K562 (cell line): ENCODE results near the gene LCTL. TPM values are rescaled to one million over a fixed set of nuclear protein-coding genes. Genes with fewer than 3 reads are reported as not detected.

ENCODE experiments used
- ATAC-seq: fragments of 200-7000 bp; cut with Tn5 transposase; 3 replicates; pipeline ENCODE4 v1.9.1; 2020; ENCODE audit warnings: moderate library complexity
- Bru-seq: library from RNA; stranded (reverse); fragments of 400-500 nt; gene quantifications from one replicate; lab custom pipeline; 2021; lab: Mats Ljungman, UMichigan
- BruChase-seq, 2 experiments: library from RNA; stranded (reverse); fragments of 400-500 nt; gene quantifications; one replicate each; lab custom pipeline; 2021; lab: Mats Ljungman, UMichigan
- BruUV-seq: library from RNA; stranded (reverse); fragments of 400-500 nt; replicated peaks from 2 replicates; lab custom pipeline; 2021; lab: Mats Ljungman, UMichigan
- CTCF ChIA-PET: fragments of 300-600 bp; formaldehyde crosslinking; extraction: SDS; loops from one replicate; lab custom pipeline; 2021; ENCODE audit warnings: low intra/inter-chr PET ratio; lab: Yijun Ruan, JAX
- POLR2A ChIA-PET: fragments of 300-600, 350-650 bp; sonication (Branson Sonifier 250); formaldehyde crosslinking; extraction: SDS; loops from one replicate; lab custom pipeline; 2021; ENCODE audit warnings: antibody characterized with exemption, inconsistent platforms; lab: Yijun Ruan, JAX
- DNase-seq, 4 experiments: peaks; one replicate each; pipeline versions ENCODE4 v3.0.0 to v3.0.0-alpha.2; 2011 to 2018; ENCODE audit warnings: low spot score in 3 of 4, mixed read lengths in 3 of 4; ENCODE audit errors: extremely low read depth in 1 of 4
- FAIRE-seq: peaks from 2 replicates; lab custom pipeline; 2011; peaks lifted over from hg19 to GRCh38; lab: Jason Lieb, UNC
- H2AFZ ChIP-seq: 2 replicates; pipeline ENCODE4 v1.6.0; 2011; ENCODE audit warnings: low read depth, low read length, control low read depth, inconsistent platforms
- H3K27ac ChIP-seq: fragments of 200-600 bp; 3 replicates; pipeline ENCODE4 v1.8.0; 2011; ENCODE audit warnings: low read depth, mild to moderate bottlenecking, control low read depth, inconsistent platforms, low read length, moderate library complexity, mixed read lengths; ENCODE audit errors: extremely low read depth
- H3K27me3 ChIP-seq, 2 experiments: fragments of 300-600 bp in 1 of 2; 2 replicates in 1 of 2; 3 replicates in 1 of 2; pipeline versions ENCODE4 v1.6.0 to v1.8.0; 2011; ENCODE audit warnings: inconsistent platforms in 2 of 2, low read length in 2 of 2, mild to moderate bottlenecking in 1 of 2, mixed read lengths in 1 of 2, moderate library complexity in 1 of 2; ENCODE audit not compliant: control insufficient read depth in 2 of 2, insufficient read depth in 2 of 2
- H3K36me3 ChIP-seq: fragments of 300-600 bp; 3 replicates; pipeline ENCODE4 v1.8.0; 2011; ENCODE audit warnings: mild to moderate bottlenecking, low read length, inconsistent platforms; ENCODE audit not compliant: control insufficient read depth, insufficient read depth
- H3K4me1 ChIP-seq, 2 experiments: fragments of 200-600 bp in 1 of 2; replicated peaks in 1 of 2; 2 replicates in 1 of 2; 3 replicates in 1 of 2; pipeline versions ENCODE4 v1.5.1 to v1.8.0; 2011; ENCODE audit warnings: inconsistent platforms in 2 of 2, low read length in 2 of 2, mild to moderate bottlenecking in 1 of 2, mixed read lengths in 1 of 2, moderate library complexity in 1 of 2; ENCODE audit not compliant: control insufficient read depth in 2 of 2, insufficient read depth in 2 of 2
- H3K4me2 ChIP-seq: 2 replicates; pipeline ENCODE4 v1.6.1; 2011; ENCODE audit warnings: low read length, control low read depth, inconsistent platforms, mixed read lengths; ENCODE audit not compliant: insufficient read depth
- H3K4me3 ChIP-seq: fragments of 200-600 bp; sonication (generic), shearing (Covaris generic); 2 replicates; pipeline ENCODE4 v1.5.1; 2016; ENCODE audit warnings: control low read depth, inconsistent platforms
- H3K79me2 ChIP-seq: fragments of 200-600 bp; 3 replicates; pipeline ENCODE4 v1.8.0; 2011; ENCODE audit warnings: low read length, inconsistent platforms; ENCODE audit not compliant: control insufficient read depth, insufficient read depth
- H3K9ac ChIP-seq, 2 experiments: 2 replicates each; pipeline versions ENCODE4 v1.6.0 to v1.6.1; 2011; ENCODE audit warnings: low read depth in 2 of 2, low read length in 2 of 2, control low read depth in 1 of 2, inconsistent platforms in 1 of 2, mild to moderate bottlenecking in 1 of 2, mixed read lengths in 1 of 2; ENCODE audit not compliant: insufficient read depth in 1 of 2
- H3K9me1 ChIP-seq: one replicate; pipeline ENCODE4 v1.6.0; 2011; ENCODE audit warnings: inconsistent platforms, mild to moderate bottlenecking, low read length, moderate library complexity; ENCODE audit not compliant: control insufficient read depth, insufficient read depth
- H3K9me3 ChIP-seq: replicated peaks from 2 replicates; pipeline ENCODE4 v1.5.1; 2011; ENCODE audit warnings: low read depth, low read length, inconsistent platforms; ENCODE audit not compliant: control insufficient read depth, insufficient read depth
- H4K20me1 ChIP-seq: replicated peaks from 2 replicates; pipeline ENCODE4 v1.6.1; 2011; ENCODE audit warnings: low read length, inconsistent platforms, mixed read lengths; ENCODE audit not compliant: control insufficient read depth, insufficient read depth
- NEUROD1 ChIP-seq: fragments of 150-350 bp; IDR thresholded peaks from 2 replicates; pipeline ENCODE4 v1.6.1; 2014; ENCODE audit warnings: borderline replicate concordance, low read length, low read depth; ENCODE audit not compliant: partially characterized antibody
- VEZF1 ChIP-seq: fragments of 200-800 bp; sonication (Bioruptor generic); IDR thresholded peaks from 2 replicates; pipeline ENCODE4 v1.6.1; 2017; ENCODE audit warnings: missing genetic modification characterization, missing compliant biosample characterization
- ZNF316 ChIP-seq: fragments of 450-650 bp; IDR thresholded peaks from 2 replicates; pipeline ENCODE4 v1.6.1; 2016
- WGBS: fragments of 100-300 bp; shearing (Covaris generic); methylation state at CpG from one replicate; pipeline ENCODE4 v1.1.6; 2016; ENCODE audit warnings: low coverage, mixed read lengths; ENCODE audit not compliant: insufficient coverage; ENCODE audit errors: missing lambda C conversion rate; 5-methylcytosine and 5-hydroxymethylcytosine counted together
- in situ Hi-C: fragments of 300-500 bp; cut with MboI; formaldehyde crosslinking; loops from 4 replicates; pipeline ENCODE4 v1.15.0; 2018; ENCODE audit warnings: inconsistent platforms, mixed read lengths
- intact Hi-C: fragments of 100-400 bp; cut with micrococcal nuclease; formaldehyde crosslinking; loops from 2 replicates; pipeline ENCODE4 v1.14.2; 2022
- long read RNA-seq, 3 experiments: library from polyadenylated mRNA in 2 of 3; library from RNA in 1 of 3; unstranded in 2 of 3; stranded (forward) in 1 of 3; transcript quantifications; one replicate each; pipeline ENCODE4 v2.0.0, GENCODE V29; 2019 to 2022
- polyA minus RNA-seq, 3 experiments: library from RNA; depleted of rRNA, polyadenylated mRNA; stranded (reverse); fragments of >200 nt; gene quantifications; 2 replicates each; pipeline ENCODE4 v1.2.3, GENCODE V29; 2011
- polyA plus RNA-seq, 8 experiments: library from polyadenylated mRNA; depleted of rRNA in 4 of 8; stranded (reverse) in 5 of 8; unstranded in 3 of 8; fragments of >200 nt; fragmentation: Nextera tagmentation in 2 of 8; fragmentation: Illumina TruSeq in 1 of 8; extraction: Ambion mirVana in 2 of 8; extraction: Trizol in 1 of 8; gene quantifications; 2 replicates each; pipeline versions ENCODE4 v1.2.1 to v1.2.3, GENCODE V29; 2011 to 2014; ENCODE audit warnings: inconsistent platforms in 1 of 8, missing spikeins in 1 of 8
- total RNA-seq, 7 experiments: library from RNA; depleted of rRNA in 6 of 7; stranded (reverse); fragments of >200 nt in 6 of 7; fragmentation: Illumina TruSeq in 2 of 7; extraction: Trizol in 2 of 7; gene quantifications; 2 replicates each; pipeline versions ENCODE4 v1.2.1 to v1.2.3, GENCODE V29; 2011 to 2021; ENCODE audit warnings: low replicate concordance in 1 of 7

LCTL gene
- total RNA-seq (2011; cell fraction: chromatin; rRNA removed; ENCODE audit: low replicate concordance) = not detected in 2 replicates
- total RNA-seq (2011; cell fraction: nucleolus; rRNA removed) = 0.17 TPM in 1 of 2 replicates, not detected in the other
- total RNA-seq (2011; cell fraction: nucleoplasm; rRNA removed) = not detected in 2 replicates
- total RNA-seq (2014; rRNA removed) = not detected in 2 replicates
- not detected in 2 replicates for total RNA-seq (2014; rRNA removed; fragmentation: Illumina TruSeq; extraction: Trizol)
- not detected in 2 replicates for total RNA-seq (2015; rRNA removed; fragmentation: Illumina TruSeq; extraction: Trizol)
- not detected in 2 replicates for total RNA-seq (2021)
- polyA plus RNA-seq (2011; rRNA removed) = 0.03 and 0.08 TPM in 2 replicates
- polyA plus RNA-seq (2011; cell fraction: cytosol; rRNA removed) = 0.03 and 0.06 TPM in 2 replicates
- polyA plus RNA-seq (2011; cell fraction: nucleus; rRNA removed) = 0.23 TPM in 1 of 2 replicates, not detected in the other
- 0.12 and 0.21 TPM in 2 replicates for polyA plus RNA-seq (2012)
- polyA plus RNA-seq (2014; fragmentation: Illumina TruSeq; extraction: Trizol) = not detected in 2 replicates
- polyA plus RNA-seq (2014; fragmentation: Nextera tagmentation; extraction: Ambion mirVana) = under 1 TPM; 0.17 to 0.31 TPM
- not detected in 2 replicates for polyA plus RNA-seq (2014; rRNA removed)
- polyA minus RNA-seq (2011; rRNA and poly(A)+ RNA removed) = not detected in 2 replicates
- not detected in 2 replicates for polyA minus RNA-seq (2011; cell fraction: cytosol; rRNA and poly(A)+ RNA removed)
- not detected in 2 replicates for polyA minus RNA-seq (2011; cell fraction: nucleus; rRNA and poly(A)+ RNA removed)
- Bru-seq, nascent RNA = percentile 9 among the genes with signal in this experiment
- BruChase-seq, experiment 1, labeled RNA remaining after a 2-hour chase = not detected
- BruChase-seq, experiment 2, labeled RNA remaining after a 6-hour chase = percentile 5 among the genes with signal in this experiment
- long read RNA-seq, experiment 1, partial matches to known transcripts = 0 of 1 reads
- long read RNA-seq, experiment 1, other reads (novel, unspliced or antisense) = 1 of 1 reads
- long read RNA-seq, experiment 2 = 0 reads
- long read RNA-seq, experiment 3 = 0 reads

GRCh38 chr15:66565741-66566144 is at the start of gene LCTL:
Gene LCTL, minus strand, starts transcription at chr15:66565998. Its CDS starts 633 bp downstream, at chr15:66565365.
- POLR2A ChIA-PET = interaction anchor here (0.6 to 3.6 kb wide), 5 partner anchors 8 to 1011 kb away, joined by 3 to 23 read pairs (median 5); partner anchors contain the start of genes RPL4 and ZWILCH
- no peaks in the 10 kb centered on the region for H3K36me3 ChIP-seq
- H2AFZ ChIP-seq = peak within 1 kb of the TSS; percentile 95
- H4K20me1 ChIP-seq = no peaks in the 10 kb centered on the region
- no peaks in the 10 kb centered on the region for H3K9me1 ChIP-seq
- no peaks in the 10 kb centered on the region for H3K79me2 ChIP-seq
- peaks cover 10 to 27% of the 10 kb centered on the region in 2 experiments; a peak in 4 of 5 replicates for H3K4me1 ChIP-seq
- H3K27me3 ChIP-seq = no peaks in the 10 kb centered on the region
- intact Hi-C loops (loop anchor here (5.0 kb wide), 1 partner anchor 58 kb away; the partner anchor contains the start of gene ZWILCH), in situ Hi-C loops (no loop called here)
- FAIRE-seq = peak; percentile 55
- no peaks in the 10 kb centered on the region for H3K9me3 ChIP-seq
- CTCF ChIA-PET = no interaction called here
- TF ChIP-seq NEUROD1 (no peak), ZNF316 (0 out of 2 replicates have a peak, but pooled peaks have one; percentile 13), VEZF1 (CRISPR knock-in tag) (peak; percentile 46)
- no TSS peak for BruUV-seq
- no peak within 1 kb of the TSS for H3K27ac ChIP-seq
- H3K9ac ChIP-seq = peak within 1 kb of the TSS in 1 of 2 experiments; percentile 63; a peak in 2 of 4 replicates
- WGBS = 35% methylated on average over 14 of the region's 14 CpGs
- peak; percentile 60 to 71 (median 68) for DNase-seq
- peak; percentile 75 for ATAC-seq
- no peak within 1 kb of the TSS for H3K4me3 ChIP-seq
- H3K4me2 ChIP-seq = 0 out of 2 replicates have a peak within 1 kb of the TSS, but pooled peaks have one; percentile 50
